HFFc6 (cell line): ENCODE data around the gene LAMC3. TPM values are rescaled to one million over a fixed set of nuclear protein-coding genes. Genes with fewer than 3 reads are reported as not detected.

Experiments
- DNase-seq: peaks from one replicate; pipeline ENCODE4 v3.0.0-alpha.2; 2018
- H3K27ac Mint-ChIP-seq: 2 replicates; pipeline ENCODE4 v1.8.0; 2020; ENCODE audit warnings: mild to moderate bottlenecking, mixed read lengths
- H3K27me3 Mint-ChIP-seq: 2 replicates; pipeline ENCODE4 v1.8.0; 2021; ENCODE audit warnings: mild to moderate bottlenecking, moderate library complexity, mixed read lengths; ENCODE audit not compliant: insufficient read depth
- H3K36me3 Mint-ChIP-seq: 2 replicates; pipeline ENCODE4 v1.8.0; 2021; ENCODE audit warnings: low read depth, mixed read lengths
- H3K4me1 Mint-ChIP-seq: 2 replicates; pipeline ENCODE4 v1.8.0; 2020; ENCODE audit warnings: low read depth, mixed read lengths
- H3K4me3 Mint-ChIP-seq: 2 replicates; pipeline ENCODE4 v1.8.0; 2020; ENCODE audit warnings: mild to moderate bottlenecking, moderate library complexity, mixed read lengths
- H3K9me3 Mint-ChIP-seq: 2 replicates; pipeline ENCODE4 v1.8.0; 2020; ENCODE audit warnings: mild to moderate bottlenecking, mixed read lengths
- total RNA-seq, 6 experiments: library from RNA; stranded (reverse); fragmentation: NEBNext Ultra II Directional; extraction: Animal tissue kit (Norgen Biotek cat#: 25700); gene quantifications; 2 replicates in 1 of 6; 3 replicates in 5 of 6; pipeline ENCODE4 v1.2.3, GENCODE V29; 2021
- TF ChIP-seq, protein P1 (sequence below): fragments of 200-600 bp; sonication (generic); IDR thresholded peaks from 2 replicates; pipeline ENCODE4 v1.5.0; 2021; ENCODE audit warnings: antibody characterized with exemption, mild to moderate bottlenecking

LAMC3 gene
- total RNA-seq, 6 experiments from 2014 or later, result not detected

DNA sequence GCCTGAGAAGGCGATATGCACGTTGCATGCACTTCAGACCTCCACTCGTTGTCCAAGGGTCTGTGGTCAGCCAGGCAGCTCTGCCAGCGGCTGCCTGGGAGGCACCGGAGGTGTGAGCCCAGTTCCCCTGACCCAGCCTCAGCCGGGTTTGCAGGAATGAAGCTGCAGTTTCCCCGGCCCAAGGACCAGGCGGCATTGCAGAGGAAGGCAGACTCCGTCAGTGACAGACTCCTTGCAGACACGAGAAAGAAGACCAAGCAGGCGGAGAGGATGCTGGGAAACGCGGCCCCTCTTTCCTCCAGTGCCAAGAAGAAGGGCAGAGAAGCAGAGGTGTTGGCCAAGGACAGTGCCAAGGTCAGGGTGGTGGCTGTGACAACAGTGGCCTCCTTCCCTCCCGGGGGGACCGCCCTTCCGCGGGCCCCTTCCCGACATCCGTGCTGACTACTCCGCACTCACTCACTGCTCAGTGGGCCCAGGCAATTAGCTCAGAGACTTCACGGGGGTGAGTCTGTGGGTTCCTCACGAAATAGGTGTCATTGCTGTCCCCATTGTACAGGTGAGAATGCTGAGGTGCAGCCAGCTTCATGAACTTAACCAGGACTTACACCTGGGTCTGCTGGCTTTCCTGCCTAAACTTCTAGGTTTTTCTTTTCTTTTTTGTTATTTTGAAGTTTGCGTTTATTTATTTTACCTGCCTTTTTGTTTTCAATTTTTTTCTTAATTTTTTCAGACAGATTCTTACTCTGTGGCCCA, 76.6 kb downstream of the LAMC3 start:
- H3K4me3 Mint-ChIP-seq, result no peak overlapping the region
- no peak for DNase-seq
- TF ChIP-seq, protein P1, sequence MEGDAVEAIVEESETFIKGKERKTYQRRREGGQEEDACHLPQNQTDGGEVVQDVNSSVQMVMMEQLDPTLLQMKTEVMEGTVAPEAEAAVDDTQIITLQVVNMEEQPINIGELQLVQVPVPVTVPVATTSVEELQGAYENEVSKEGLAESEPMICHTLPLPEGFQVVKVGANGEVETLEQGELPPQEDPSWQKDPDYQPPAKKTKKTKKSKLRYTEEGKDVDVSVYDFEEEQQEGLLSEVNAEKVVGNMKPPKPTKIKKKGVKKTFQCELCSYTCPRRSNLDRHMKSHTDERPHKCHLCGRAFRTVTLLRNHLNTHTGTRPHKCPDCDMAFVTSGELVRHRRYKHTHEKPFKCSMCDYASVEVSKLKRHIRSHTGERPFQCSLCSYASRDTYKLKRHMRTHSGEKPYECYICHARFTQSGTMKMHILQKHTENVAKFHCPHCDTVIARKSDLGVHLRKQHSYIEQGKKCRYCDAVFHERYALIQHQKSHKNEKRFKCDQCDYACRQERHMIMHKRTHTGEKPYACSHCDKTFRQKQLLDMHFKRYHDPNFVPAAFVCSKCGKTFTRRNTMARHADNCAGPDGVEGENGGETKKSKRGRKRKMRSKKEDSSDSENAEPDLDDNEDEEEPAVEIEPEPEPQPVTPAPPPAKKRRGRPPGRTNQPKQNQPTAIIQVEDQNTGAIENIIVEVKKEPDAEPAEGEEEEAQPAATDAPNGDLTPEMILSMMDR, result no peak
- H3K9me3 Mint-ChIP-seq, result no peaks in the 10 kb centered on the region
- H3K4me1 Mint-ChIP-seq, result no peaks in the 10 kb centered on the region
- peaks cover 33% of the 10 kb centered on the region for H3K27me3 Mint-ChIP-seq
- no peak overlapping the region for H3K27ac Mint-ChIP-seq
- H3K36me3 Mint-ChIP-seq, result no peaks in the 10 kb centered on the region

DNA sequence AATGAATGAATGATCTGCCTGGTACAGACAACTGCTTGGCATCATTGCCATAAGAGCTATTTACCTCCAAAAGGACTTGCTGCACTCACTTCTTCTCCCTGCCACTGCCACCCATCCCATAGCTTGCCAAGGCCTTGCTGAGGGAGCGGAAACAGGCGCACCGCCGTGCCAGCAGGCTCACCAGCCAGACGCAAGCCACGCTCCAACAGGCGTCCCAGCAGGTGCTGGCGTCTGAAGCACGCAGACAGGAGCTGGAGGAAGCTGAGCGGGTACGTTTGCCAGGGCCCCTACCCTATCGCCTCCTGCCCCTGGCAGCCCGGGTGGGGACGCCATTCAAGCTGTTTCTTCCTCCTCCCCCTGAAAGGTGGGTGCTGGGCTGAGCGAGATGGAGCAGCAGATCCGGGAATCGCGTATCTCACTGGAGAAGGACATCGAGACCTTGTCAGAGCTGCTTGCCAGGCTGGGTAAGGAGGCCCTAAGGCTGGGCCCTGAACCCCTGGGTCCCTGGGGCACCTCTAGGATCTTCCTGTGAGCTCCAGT, 78.5 kb downstream of the LAMC3 start:
- no peaks in the 10 kb centered on the region for H3K36me3 Mint-ChIP-seq
- no peak overlapping the region for H3K27ac Mint-ChIP-seq
- no peaks in the 10 kb centered on the region for H3K4me1 Mint-ChIP-seq
- TF ChIP-seq, protein P1, result no peak
- no peak for DNase-seq
- no peaks in the 10 kb centered on the region for H3K9me3 Mint-ChIP-seq
- H3K27me3 Mint-ChIP-seq, result peaks cover 25% of the 10 kb centered on the region
- H3K4me3 Mint-ChIP-seq, result no peak overlapping the region

DNA sequence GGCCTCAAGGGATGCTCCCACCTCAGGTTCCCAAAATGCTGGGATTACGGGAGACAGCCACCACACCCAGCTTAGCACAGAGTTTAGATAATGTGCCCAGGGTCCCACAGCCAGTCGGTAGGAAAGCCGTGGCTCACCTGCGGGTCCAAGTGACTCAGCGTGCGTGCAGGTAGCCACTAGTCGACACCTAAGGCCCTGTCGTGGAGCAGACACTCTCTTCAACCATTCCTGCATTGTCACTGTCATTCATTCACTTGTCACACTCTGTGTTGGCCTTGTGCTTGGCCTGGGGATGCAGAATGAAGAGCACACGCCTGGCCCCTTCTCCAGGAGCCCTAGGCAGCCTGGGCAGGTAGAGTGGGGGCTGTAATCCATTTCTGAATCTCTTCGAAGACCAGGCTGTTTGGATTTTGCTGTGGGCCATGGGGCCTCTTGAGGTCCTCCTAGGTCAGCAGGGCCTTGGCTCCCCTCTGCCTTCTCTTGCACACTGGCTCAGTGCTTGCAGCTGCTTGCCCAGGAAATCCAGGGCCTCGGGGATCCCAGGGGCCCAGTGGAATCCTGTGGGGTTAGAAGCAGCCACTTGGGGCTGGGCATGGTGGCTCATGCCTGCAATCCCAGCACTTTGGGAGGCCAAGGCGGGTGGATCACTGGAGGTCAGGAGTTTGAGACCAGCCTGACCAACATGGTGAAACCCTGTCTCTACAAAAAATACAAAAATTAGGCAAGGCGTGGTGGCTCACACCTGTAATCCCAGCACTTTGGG, 81.2 kb downstream of the LAMC3 start:
- no peaks in the 10 kb centered on the region for H3K36me3 Mint-ChIP-seq
- no peak overlapping the region for H3K27ac Mint-ChIP-seq
- H3K27me3 Mint-ChIP-seq, result peaks cover 24% of the 10 kb centered on the region
- TF ChIP-seq, protein P1, result no peak
- H3K4me3 Mint-ChIP-seq, result no peak overlapping the region
- H3K4me1 Mint-ChIP-seq, result peaks cover 10% of the 10 kb centered on the region
- DNase-seq, result no peak
- no peaks in the 10 kb centered on the region for H3K9me3 Mint-ChIP-seq

DNA sequence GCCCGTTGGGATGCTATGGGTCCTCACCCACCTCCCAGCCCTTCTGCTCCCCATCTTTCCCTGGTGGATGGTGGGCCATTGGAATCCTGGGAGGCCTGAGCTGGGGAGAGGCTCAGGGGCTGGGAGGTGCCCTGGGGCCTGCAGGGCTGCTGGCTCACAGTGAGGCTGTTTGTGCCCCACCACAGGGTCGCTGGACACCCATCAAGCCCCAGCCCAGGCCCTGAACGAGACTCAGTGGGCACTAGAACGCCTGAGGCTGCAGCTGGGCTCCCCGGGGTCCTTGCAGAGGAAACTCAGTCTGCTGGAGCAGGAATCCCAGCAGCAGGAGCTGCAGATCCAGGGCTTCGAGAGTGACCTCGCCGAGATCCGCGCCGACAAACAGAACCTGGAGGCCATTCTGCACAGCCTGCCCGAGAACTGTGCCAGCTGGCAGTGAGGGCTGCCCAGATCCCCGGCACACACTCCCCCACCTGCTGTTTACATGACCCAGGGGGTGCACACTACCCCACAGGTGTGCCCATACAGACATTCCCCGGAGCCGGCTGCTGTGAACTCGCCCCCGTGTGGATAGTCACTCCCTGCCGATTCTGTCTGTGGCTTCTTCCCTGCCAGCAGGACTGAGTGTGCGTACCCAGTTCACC, 82.5 kb downstream of the LAMC3 start:
- no peak for DNase-seq
- TF ChIP-seq, protein P1, result no peak
- Mint-ChIP-seq H3K4me3 (no peak overlapping the region), H3K27me3 (peaks cover 34% of the 10 kb centered on the region), H3K4me1 (peaks cover 10% of the 10 kb centered on the region), H3K36me3 (no peaks in the 10 kb centered on the region), H3K9me3 (no peaks in the 10 kb centered on the region), H3K27ac (no peak overlapping the region)

DNA sequence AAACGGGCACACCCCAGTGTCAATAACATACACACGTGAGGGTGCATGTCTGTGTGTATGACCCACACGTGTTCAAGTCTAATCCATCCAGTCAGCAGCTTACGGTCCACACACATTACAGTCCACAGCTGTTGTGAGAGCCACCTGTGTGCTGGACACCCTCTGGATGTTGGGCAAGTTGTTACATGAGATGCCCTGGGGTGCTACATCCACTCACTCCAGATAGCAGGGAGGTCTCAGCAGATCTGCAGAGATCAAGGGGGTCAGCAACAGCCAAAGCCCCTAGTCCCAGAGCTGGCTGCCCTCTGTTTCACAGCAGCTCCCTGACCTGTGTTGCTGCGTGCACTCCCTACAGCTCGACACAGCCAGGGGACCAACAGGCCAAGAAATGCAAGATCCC, 83.1 kb downstream of the LAMC3 start:
- Mint-ChIP-seq H3K27ac (no peak overlapping the region), H3K36me3 (no peaks in the 10 kb centered on the region), H3K9me3 (no peaks in the 10 kb centered on the region), H3K4me1 (peaks cover 10% of the 10 kb centered on the region), H3K4me3 (no peak overlapping the region), H3K27me3 (peaks cover 36% of the 10 kb centered on the region)
- DNase-seq, result no peak
- TF ChIP-seq, protein P1, result no peak
